Measurements from ENCODE around the gene RNF130.
"Not testable (repeated sequence)": the region's sequence is repeated elsewhere in the genome, so short reads cannot be mapped to it uniquely, and the experiment has no call there.

The RNF130 gene

GRCh38 chr5:180013678-180014077, 57.9 kb downstream of the RNF130 start:
- DNase-seq = no peak

DNA sequence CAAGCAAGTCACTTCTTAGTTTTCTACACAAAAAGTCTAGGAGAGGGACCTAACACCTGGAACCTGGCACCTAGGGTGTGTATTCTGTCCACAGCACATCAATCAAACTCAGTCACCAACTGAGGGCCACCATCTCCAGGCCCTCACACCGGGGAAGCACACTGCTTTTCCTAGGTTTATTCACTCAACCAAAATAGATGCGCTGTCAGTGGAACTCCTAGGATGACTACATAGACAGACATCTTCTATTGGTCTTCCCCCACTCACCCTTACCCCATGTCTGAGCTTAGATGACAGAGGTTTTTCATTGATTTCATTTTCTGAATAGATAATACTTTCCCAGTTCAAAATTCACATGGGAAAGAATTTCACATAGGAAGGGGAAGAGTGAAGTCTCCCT, 59.2 kb downstream of the RNF130 start:
- no peak for DNase-seq

- no peak for DNase-seq
Measured at GRCh38 chr5:180010636-180011035, 60.9 kb downstream of the RNF130 start.

GRCh38 chr5:180009581-180009980, 62.0 kb downstream of the RNF130 start:
- no peak for DNase-seq

DNA sequence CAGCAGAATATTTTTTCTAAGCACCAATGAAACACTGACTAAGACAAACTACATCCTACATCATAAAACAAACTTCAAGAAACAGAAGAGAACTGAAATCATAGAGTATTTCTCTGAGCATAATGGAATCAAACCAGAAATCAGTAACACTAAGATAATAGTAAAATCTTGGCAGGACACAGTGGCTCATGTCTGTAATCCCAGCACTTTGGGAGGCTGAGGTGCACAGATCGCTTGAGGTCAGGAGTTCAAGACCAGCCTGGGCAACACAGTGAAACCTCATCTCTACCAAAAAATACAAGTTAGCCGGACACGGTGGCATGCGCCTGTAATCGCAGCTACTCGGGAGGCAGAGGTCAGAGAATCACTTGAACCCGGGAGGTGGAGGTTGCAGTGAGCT, 63.1 kb downstream of the RNF130 start:
- no peak for DNase-seq

DNA sequence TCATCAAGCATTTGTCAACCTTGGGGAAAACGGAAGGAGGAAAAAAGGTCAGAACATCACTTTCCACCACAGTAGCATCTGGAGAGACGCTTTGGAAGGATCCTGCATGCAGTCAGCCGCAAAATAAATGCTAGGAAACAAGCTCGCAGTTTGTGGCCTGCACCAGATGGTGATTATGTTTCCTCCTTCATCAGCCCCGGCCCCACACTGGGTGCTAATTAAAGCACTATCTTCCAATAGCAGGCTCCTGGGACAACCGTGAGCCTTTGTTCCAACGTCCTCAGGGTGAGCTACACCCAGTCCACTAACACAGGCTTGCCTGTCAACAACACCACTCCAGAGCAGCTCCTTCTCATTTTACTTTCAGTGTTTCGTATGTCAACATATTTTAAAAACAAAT, 64.0 kb downstream of the RNF130 start:
- DNase-seq = no peak

- no peak for DNase-seq
Measured at GRCh38 chr5:180006141-180006540, 65.4 kb downstream of the RNF130 start.

DNA sequence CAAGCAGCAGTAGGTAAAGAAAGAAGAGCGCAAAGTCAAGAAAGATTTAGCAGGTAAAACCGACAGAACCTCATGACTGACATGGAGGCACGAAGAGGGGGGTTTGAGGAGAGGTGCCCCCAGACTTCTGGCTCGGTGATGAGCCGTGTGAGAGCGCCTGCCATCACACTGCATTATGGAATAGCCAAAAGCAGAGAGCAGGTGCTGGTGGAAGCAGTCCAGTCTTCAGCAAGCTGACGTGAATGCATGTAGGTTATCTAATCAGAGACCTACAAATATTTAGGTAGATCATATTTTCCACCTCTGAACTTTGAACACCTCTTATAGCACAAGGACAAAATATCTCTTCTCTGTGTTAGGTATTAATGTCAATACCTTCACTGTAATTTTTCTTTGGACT, 68.4 kb downstream of the RNF130 start:
- no peak for DNase-seq

GRCh38 chr5:180001742-180002141, 69.8 kb downstream of the RNF130 start:
- DNase-seq = no peak

DNA sequence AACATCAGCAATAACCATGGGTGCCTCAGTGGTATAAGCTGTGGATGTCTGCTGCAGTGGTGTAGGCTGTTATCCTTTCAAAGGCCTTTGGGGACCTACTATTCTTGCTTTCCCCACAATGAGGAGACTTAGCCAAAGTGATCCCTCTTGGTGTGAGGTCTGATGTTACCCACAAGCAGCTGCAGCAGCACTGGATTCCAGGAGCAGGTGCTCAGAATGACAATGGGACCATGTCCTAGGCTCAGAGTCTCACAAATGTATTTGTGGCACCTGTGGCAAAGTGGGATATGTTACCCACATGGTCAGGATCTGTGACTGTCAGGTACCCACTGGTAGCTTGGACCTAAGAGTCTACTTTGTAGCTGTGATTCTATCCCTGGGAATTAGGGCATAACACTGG, 70.4 kb downstream of the RNF130 start:
- no peak for DNase-seq

DNA sequence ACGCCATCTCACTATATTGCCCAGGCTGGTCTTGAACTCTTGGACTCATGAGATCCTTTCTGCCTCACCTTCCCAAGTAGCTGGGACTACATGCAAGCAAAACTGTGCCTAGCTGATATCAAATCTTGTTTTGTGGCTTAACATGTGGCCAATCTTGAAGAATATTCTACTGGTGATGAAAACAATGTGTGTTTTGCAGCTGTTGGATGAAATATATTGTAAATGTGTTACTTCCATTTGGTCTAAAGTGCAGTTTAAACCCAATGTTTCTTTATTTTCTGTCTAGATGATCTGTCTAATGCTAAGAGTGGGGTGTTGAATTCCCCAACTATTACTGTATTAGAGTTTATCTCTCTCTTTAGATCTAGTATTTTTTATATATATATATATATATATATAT, 73.1 kb downstream of the RNF130 start:
- no peak for DNase-seq

GRCh38 chr5:179994583-179995323, 76.8 kb downstream of the RNF130 start:
- DNase-seq = peak in 1 of 2 donors; percentile 59

DNA sequence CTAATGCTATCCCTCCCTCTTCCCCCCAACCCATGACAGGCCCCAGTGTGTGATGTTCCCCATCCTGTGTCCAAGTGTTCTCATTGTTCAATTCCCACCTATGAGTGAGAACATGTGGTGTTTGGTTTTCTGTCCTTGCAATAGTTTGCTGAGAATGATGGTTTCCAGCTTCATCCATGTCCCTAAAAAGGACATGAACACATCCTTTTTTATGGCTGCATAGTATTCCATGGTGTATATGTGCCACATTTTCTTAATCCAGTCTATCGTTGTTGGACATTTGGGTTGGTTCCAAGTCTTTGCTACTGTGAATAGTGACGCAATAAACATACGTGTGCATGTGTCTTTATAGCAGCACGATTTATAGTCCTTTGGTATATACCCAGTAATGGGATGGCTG, 78.7 kb downstream of the RNF130 start:
- DNase-seq = not testable (repeated sequence)

DNA sequence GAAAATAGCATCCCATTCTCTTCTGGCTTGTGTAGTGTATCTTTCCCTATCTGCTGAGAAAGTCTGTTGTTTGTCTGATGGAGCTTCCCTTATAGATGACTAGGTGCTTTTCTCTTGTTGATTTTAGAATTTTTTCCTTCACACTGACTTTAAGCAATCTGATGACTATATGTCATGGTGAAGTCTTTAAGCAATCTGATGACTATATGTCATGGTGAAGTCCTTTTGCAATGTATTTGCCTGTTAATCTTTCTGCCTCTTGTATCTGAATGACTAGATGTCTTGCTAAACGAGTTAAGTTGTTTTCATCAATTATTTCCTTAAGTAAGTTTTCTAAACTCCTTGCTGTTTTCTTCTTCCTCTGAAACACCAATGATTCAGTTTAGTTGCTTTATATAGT, 80.5 kb downstream of the RNF130 start:
- DNase-seq = peak; percentile 31 to 84

DNA sequence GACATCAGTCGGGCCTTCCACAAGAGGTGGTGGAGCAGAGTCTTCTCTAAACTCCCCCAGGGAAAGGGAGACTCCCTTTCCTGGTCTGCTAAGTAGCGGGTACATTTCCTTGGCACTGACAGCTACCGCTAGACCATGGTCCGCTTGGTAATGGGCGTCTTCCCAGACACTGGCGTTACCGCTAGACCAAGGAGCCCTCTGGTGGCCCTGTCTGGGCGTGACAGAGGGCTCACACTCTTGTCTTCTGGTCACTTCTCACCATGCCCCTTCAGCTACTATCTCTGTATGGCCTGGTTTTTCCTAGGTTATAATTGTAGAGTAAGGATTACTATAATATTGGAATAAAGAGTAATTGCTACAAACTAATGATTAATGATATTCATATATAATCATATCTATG, 81.0 kb downstream of the RNF130 start:
- DNase-seq = not testable (repeated sequence)

GRCh38 chr5:179986328-179986727, 85.2 kb downstream of the RNF130 start:
- no peak for DNase-seq

DNA sequence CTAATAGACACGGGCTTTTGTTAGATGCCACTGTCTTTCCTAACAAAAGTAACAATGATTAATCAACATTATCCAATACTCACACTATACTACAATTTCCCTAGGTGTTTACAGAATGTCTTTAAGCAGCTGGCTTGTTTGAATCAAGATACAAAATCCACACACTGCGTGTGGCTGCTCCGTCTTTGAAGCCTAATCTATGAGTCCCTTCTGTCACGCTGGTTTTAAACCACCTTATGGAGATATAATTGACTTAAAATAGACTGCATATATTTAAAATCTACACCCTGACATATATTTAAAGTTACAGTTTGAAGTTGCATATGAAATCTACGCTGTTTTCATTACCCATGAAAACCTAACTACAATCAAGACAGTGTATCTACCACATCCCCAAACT, 89.9 kb downstream of the RNF130 start:
- no peak for DNase-seq

- DNase-seq = no peak
Measured at GRCh38 chr5:179980767-179981166, 90.8 kb downstream of the RNF130 start.

- no peak for DNase-seq
Measured at GRCh38 chr5:179978792-179979191, 92.8 kb downstream of the RNF130 start.

GRCh38 chr5:179975713-179976134, 95.8 kb downstream of the RNF130 start:
- no peak for DNase-seq

- DNase-seq = peak; percentile 17 to 18
Measured at GRCh38 chr5:179974946-179975712, 96.4 kb downstream of the RNF130 start.

- DNase-seq = no peak
Measured at GRCh38 chr5:179974246-179974945, 97.2 kb downstream of the RNF130 start.

DNA sequence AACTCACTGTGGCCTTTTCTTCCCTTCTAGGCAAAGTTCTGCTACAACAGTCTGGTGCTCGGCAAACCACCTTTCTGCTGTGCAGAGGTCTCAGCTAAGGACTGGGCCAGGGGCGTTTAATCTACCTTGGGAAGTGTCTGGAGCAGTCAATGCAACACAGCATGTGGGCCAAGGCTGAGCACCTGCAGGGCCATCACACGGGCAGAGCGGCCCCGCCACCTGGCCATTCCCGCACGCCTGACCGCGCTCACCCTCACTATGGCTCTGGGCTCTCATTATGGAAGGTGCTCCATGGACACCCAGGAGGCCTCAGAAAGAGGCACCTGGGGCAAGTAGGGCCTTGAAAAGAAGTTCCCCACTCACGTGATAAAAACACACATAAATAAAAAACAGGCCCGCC, 98.2 kb downstream of the RNF130 start:
- no peak for DNase-seq

DNA sequence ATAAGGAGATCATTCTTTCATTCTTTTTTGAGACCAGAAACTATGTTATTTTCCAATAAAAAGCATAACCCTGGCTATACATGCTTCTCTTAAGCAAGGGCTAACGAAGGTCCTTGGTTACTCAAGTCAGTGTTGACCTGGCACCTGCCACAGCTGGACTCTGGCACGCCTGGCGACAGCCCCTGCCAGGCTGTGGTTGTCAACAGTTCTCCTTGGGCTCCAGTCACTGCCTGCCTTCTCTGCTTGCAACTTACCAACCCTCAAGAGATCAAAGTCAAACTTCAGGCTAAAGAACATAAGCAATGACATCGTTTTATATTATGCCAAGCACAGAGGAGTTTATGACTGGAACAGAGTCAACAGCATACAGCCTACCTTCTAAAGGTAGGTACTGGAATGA, 102.4 kb downstream of the RNF130 start:
- no peak for DNase-seq
